SIG-M5 treated with dmso at 0.1 percent for 504 hours (cell line): ENCODE measurements around the gene GCKR.
"Not testable (repeated sequence)": the region's sequence is repeated elsewhere in the genome, so short reads cannot be mapped to it uniquely, and the experiment has no call there.

ENCODE experiments used
- DNase-seq: peaks from one replicate; lab custom pipeline; 2025; ENCODE audit not compliant: unreplicated experiment; lab: John Stamatoyannopoulos, UW

Gene GCKR

DNA sequence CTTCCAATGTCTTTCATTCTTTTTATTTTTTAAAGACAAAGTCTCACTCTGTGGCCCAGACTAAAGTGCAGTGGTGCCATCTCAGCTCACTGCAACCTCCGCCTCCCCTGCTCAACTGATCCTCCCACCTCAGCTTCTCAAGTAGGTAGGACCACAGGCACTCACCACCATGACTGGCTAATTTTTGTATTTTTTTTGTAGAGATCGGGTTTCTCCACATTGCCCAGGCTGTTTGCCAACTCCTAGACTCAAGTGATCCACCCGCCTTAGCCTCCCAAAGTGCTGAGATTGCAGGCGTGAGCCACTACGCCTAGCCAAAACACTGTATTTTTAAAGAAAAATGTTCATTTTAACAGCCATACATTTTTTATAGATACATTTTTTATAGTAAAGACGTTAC, 12.7 kb downstream of the GCKR start:
- DNase-seq = no peak

DNA sequence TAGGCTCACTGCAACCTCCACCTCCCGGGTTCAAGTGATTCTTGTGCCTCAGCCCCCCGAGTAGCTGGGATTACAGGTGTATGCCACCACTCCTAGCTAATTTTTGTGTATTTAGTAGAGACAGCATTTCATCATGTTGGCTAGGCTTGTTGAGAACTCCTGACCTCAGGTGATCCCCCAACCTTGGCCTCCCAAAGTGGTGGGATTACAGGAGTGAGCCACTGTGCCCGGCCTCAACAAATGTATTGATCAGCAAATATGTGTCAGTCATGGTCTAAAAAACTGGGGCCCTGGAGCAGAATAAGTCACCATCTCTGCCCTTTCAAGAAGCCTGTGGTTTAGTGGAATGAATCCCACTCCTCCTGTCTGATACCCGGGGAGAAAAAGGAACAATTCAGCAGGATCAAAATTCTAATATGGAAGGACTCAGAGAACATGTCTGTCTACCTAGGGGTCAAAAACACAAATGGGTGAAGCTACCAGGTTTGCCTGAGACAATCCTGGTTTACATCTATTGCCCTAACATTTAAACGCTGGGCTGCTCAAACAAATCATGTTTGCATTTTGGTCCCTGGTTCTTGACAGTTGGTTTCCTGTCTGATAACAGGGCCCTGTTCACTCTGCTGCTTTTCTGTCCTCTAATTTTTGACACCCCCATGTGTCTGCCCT, 21.6 kb downstream of the GCKR start:
- no peak for DNase-seq

DNA sequence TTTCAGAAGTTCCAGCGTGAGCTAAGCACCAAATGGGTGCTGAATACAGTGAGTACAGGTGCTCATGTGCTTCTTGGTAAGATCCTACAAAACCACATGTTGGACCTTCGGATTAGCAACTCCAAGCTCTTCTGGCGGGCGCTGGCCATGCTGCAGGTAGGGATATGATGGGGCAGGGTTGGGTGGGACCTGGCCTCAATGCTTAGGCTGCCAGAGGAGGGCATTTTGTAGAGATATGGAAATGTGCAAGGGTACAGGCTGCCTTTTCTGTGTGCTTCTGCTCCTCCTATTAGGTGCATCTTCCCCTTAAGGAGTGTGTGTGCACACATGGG, 22.1 kb downstream of the GCKR start:
- no peak for DNase-seq

DNA sequence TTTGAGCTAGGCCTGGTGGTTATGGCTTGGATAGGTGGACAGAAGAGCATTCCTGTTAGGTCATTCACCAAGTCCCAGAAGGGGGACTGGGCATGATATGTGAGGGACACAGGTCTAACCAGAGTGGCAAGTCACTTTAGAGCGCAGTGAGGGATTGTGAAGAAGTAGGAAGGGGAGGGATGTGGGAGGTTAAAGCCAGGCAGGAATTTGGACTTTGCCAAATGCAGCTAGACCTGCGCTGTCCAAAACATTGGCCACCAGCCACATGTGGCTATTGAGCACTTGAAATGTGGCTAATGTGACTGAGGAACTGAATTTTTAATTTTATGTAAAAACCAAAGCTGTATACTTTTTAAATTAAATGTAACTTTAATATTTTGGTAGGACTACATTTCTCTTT, 23.7 kb downstream of the GCKR start:
- DNase-seq = no peak

DNA sequence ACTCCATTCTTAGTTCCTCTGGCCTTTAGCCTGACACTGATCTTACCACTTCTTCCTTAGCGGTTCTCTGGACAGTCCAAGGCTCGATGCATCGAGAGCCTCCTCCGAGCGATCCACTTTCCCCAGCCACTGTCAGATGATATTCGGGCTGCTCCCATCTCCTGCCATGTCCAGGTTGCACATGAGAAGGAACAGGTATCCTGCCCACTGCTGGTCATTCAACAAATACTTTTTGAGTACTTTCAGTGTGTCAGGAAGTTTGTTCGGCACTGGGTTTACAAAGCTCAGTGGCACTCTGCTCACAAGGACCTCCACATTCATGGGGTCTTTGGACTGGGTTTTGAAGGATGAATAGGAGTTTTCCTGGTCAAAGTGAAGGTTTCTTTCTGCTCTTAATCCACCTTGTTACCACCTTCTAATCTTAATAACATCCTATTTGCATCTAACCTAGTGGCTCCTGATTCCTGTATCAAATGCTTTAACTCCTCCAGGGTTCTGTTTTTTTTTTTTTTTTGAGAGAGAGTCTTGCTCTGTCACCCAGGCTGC, 25.8 kb downstream of the GCKR start:
- DNase-seq = no peak

DNA sequence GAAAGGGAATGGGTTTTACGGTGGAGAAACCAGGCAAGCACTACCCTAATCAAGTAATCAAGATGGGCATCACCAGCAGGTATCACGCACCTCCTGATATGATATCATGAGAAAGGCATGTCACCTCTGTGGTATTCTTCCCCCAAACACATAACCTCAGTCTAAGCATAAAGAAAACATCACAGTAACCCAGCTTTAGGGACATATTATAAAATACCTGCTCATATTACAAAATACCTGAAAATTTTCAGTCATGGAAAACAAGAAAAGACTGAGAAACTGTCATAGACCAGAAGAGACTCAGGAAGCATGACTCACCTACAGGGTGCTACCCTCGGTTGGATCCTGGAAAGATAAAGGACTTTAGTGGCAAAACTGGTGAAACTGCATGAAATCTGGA, 30.5 kb downstream of the GCKR start:
- DNase-seq = no peak

DNA sequence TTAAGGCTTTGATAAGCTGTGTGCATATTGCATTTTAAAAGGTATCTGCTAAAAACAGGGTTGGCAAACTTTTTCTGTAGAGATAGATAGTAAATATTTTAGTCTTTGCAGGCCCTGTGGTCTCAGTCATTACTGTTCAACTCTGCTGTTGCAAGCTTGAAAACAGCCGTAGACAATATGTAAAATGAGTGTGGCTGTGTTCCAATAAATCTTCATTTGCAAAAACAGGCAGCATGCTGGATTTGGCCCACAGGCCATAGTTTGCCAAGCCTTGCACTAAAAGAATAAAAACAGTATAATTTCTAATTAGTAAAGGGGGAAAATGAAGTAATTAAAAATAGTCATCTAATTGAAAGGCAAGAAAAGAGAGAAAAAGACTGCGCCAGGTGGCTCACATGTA, 35.3 kb downstream of the GCKR start:
- no peak for DNase-seq

DNA sequence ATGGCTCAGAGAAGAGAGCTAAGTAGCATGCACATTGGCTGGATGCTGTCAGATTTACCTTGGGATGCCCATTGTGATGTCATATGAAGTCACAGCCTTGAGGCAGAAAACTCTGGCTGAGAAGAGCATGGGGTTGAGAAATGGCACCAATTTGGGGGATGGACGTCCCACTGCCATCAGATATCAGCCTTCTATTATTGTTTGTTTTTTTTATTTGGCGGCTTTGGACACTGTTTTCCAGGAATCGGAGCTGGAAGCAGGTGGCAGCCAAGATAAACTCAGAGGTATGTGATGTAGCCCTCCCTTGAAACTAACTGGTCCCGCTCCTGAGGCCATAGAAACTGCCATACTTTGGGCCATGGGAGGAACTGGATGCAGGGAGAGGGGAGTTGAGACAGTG, 40.6 kb downstream of the GCKR start:
- no peak for DNase-seq

DNA sequence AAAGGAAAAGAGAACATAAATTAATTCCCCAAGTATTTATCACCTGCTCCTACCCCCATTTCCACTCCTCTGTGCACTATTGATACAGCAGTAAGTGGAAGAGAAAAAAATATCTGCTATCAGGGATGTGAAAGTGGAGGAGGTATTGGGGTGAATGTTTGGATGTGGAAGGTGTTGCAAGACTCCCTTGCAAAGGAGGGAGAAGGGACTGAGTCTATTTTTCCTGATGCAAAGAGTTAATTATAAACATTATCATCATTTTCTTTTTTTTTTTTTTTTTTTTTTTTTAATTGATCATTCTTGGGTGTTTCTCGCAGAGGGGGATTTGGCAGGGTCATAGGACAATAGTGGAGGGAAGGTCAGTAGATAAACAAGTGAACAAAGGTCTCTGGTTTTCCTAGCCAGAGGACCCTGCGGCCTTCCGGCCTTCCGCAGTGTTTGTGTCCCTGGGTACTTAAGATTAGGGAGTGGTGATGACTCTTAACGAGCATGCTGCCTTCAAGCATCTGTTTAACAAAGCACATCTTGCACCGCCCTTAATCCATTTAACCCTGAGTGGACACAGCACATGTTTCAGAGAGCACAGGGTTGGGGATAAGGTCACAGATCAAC, 42.3 kb downstream of the GCKR start:
- DNase-seq = not testable (repeated sequence)

DNA sequence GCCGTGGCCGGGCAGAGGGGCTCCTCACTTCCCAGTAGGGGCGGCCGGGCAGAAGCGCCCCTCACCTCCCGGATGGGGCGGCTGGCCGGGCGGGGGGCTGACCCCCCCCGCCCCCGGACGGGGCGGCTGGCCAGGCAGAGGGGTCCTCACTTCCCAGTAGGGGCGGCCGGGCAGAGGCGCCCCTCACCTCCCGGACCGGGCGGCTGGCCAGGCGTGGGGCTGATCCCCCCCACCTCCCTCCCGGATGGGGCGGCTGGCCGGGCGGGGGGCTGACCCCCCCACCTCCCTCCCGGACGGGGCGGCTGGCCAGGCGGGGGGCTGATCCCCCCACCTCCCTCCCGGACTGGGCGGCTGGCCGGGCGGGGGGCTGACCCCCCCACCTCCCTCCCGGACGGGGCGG, 43.0 kb downstream of the GCKR start:
- DNase-seq = not testable (repeated sequence)

DNA sequence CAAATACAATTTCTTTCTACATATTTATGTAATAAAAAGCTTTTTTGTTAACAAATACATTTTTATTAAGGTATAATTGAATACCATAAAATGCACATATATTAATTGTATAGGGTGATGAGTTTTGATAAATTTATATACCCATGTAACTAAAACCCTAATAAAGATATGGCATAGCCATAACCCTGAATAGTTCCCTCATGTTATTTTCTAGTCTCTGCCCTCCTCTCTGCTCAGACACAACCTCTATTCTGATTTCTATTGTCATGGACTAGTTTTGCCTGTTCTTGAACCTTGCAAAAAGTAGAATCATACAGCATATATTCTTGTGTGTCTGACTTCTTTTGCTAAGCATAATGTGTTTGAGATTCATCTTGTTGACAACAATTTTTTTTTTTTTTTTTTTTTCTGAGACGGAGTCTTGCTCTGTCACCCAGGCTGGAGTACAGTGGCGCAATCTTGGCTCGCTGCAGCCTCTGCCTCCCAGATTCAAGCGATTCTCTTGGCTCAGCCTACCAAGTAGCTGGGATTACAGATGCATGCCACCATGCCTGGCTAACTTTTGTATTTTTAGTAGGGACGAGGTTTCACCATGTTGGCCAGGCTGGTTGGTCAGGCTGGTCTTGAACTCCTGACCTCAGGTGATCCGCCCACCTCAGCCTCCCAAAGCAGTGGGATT, 47.6 kb downstream of the GCKR start:
- DNase-seq = no peak

DNA sequence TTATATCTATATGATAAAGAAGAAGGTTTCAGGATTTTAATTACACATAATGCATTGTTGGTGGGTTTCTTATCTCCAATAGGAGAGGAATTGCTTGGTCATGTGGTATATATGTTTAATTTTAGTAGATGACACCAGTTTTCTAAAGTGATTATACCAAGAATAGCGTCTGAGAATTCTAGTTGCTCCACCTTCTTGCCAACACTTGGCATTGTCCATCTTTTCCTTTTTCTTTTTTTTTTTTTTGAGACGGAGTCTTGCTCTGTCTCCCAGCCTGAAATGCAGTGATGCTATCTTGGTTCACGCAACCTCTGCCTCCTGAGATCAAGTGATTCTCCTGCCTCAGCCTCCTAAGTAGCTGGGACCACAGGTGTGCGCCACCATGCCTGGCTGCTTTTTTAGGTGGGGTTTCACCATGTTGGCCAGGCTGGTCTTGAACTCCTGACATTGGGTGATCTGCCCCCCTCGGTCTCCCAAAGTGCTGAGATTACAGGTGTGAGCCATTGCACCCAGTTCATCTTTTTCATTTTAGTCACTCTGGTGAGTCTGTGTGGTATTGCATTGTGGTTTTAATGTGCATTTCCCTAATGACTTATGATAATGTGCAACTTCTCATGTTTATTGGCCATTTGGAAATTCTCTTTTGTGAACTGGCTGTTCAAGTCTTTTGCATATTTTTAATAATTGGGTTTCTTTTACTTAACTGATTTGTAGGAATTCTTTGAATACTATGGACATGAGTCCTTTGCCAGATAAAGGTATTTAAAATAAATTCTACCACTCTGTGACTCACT, 48.9 kb downstream of the GCKR start:
- no peak for DNase-seq

DNA sequence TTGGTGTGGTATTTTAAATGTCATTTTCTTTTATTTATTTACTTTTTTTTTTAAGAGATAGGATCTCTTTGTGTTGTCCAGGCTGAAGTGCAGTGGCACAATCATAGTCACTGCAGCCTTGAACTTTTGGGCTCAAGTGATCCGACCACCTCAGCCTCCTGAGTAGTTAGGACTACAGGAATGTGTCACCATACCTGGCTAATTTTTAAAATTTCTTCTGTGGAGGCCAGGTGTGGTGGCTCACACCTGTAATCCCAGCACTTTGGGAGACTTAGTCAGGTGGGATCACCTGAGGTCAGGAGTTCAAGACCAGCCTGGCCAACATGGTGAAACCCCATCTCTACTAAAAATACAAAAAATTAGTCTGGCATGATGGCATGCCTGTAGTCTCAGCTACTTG, 52.7 kb downstream of the GCKR start:
- DNase-seq = no peak

DNA sequence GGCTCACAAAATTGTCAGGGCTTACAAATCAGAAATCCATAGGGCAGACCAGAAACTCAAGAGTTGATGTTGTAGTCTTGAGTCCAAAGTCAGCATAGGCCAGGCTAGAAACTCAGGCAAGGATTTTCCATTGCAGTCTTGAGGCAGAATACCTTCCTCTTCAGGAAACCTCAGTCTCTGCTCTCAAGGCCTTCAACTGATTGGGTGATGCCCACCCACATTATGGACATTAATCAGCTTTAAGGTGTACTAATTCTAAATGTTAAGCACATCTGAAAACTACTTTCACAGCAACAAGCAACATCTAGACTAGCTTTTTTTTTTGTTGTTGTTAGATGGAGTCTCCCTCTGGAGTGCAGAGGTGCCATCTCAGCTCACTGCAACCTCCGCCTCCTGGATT, 54.9 kb downstream of the GCKR start:
- DNase-seq = no peak

DNA sequence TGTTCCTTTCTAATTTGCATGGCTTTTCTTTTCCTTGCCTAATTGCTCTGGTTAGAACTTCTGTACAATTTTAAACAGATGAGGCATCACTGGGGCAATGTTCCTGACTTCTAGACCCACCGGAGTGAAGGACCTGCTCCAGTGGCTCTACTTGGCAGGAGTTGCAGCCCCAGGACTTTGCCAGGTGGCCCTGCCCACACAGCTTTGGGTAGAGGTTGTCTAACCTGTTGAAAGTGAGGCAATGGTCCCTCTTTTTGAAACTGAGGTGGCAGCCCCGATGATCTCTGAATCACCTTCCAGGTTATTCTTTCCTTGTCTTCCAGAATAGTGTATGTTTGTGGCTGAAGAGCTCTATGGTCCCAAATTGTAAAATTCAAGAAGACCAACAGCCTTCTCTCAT, 56.3 kb downstream of the GCKR start:
- no peak for DNase-seq

DNA sequence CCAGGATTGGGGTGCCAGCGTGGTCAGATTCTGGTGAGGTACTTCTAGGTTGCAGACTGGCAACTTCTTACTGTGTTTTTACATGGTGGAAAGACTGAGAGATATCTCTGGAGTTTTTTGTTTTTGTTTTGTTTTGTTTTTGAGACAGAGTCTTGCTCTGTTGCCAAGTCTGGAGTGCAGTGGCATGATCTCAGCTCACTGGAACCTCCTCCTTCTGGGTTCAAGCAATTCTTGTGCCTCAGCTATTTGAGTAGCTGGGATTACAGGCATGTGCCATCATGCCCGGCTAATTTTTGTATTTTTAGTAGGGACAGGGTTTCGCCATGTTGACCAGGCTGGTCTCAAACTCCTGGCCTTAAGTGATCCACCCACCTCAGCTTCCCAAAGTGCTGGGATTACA, 57.8 kb downstream of the GCKR start:
- not testable (repeated sequence) for DNase-seq

DNA sequence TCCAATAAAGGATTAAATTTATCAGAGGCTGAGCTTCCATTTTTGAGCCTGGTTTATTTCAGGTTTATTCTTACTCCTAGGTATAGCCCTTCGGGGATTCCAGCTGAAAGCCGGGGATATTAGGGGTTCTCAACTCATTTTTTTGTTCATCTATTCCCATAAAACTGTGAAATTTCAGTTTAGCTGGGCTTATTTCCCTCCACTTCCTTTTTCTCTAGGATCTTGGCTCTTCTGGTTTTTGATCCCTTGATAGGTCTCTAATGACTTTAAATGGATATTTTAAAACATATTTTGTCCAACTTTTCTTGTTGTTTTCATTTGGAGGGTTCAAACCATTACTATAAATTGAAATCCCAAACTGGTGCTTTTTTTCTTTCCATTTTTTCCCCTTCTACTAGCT, 62.6 kb downstream of the GCKR start:
- no peak for DNase-seq

DNA sequence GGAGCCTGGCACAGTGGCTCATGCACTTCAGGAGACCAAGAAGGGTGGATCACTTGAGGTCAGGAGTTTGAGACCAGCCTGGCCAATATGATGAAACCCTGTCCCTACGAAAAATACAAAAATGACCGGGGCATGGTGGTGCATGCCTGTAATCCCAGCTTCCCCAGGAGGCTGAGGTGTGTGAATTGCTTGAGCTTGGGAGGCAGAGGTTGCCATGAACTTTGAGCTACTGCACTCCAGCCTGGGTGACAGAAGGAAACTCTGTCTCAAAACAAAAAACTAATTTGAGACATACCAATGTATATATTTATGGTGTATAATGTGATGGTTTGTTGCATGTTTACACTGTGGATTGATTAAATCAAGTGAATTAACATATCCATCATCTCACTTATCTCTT, 64.4 kb downstream of the GCKR start:
- DNase-seq = no peak

DNA sequence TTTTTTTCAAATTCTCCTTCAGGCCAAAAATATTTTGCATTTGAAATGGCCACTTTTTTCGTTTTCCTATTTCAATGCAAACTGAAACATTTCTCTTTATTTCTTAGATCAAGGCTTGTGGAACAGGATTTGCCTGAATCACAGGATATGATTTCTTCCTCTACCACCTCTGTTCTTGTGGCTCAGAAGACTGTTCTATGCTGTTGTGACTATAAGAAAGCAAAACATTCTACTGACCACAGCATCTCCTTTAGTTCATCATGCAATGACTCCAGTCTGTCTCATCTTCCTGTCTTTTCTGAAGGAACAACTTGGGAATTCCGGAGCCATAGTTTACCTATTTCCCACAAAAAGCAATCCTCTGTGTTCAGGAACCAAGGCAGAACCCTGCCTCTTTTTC, 70.0 kb downstream of the GCKR start:
- no peak for DNase-seq

DNA sequence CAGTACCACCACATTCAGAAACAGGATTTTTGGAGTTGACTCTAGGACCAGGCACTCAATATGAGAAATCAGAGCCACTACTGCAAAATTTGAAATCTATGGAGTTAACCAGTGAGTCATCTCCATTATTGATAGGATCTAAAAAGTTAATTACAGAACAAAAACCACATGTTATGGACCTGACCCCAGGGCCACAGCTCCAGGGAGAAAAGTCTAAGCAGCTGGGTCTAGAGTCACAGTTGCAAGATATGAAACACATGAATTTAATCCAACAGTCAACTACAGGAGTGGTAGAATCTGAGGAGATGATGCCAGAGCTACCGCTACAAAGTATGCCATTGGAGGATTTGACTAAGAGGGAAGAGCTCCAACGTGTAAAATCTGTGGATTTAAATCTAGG, 72.8 kb downstream of the GCKR start:
- no peak for DNase-seq

DNA sequence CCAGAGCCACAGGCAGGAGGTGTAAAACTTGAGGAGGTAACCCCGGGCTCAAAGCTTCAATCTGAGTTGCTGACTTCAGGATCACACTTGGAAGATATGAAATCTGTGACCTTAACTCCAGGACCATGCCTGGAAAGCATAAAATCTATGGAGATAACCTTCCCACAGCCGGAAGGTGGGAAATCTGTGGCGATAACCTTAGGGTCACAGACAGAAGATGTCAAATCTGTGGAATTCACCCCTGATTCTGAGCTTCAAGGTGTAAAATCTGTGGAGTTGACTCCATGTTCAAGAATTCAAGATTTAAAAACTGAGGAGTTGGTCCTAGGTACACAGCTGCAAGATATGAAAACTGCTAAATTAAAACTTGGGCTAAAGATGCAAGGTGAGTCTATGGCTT, 74.6 kb downstream of the GCKR start:
- no peak for DNase-seq

DNA sequence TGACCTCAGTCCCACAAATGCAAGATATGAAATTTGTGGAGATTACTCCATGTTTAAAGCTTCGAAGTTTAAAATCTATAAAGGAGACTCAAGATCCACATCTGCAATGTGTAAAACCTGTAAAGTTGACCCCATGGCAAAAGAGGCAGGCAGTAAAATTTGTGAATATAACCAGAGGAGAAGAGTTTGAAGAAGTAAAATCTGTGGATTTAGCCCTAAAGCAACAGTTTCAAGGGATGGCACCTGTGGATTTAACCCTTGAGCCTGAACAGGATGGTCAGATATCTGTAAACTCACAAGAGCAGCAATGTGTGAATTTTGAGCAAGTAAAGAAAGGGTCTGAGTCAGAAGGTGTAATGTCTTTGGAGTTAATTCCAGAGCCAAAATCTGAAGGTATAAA, 75.0 kb downstream of the GCKR start:
- DNase-seq = no peak
